GM21723 (cell line): ENCODE measurements around the gene BMERB1.

ENCODE experiments used
- ATAC-seq: cut with Tn5 transposase; IDR thresholded peaks from one replicate; pipeline ENCODE4 v1.9.1; 2021; ENCODE audit warnings: mild to moderate bottlenecking, moderate library complexity; ENCODE audit not compliant: unreplicated experiment

The BMERB1 gene

GRCh38 chr16:15581127-15581815, 146.9 kb downstream of the BMERB1 start:
- ATAC-seq, result no peak

GRCh38 chr16:15583526-15583925, 149.1 kb downstream of the BMERB1 start:
- no peak for ATAC-seq

- no peak for ATAC-seq
These were observed 151.6 kb downstream of the BMERB1 start for GRCh38 chr16:15585956-15586355.

- ATAC-seq, result no peak
These were observed 152.3 kb downstream of the BMERB1 start for GRCh38 chr16:15586716-15587115.

- ATAC-seq, result no peak
These were observed 152.9 kb downstream of the BMERB1 start for GRCh38 chr16:15587152-15587825.

- ATAC-seq, result no peak
These were observed 157.9 kb downstream of the BMERB1 start for GRCh38 chr16:15592324-15592723.

- ATAC-seq, result no peak
These were observed 158.8 kb downstream of the BMERB1 start for GRCh38 chr16:15593235-15593634.

GRCh38 chr16:15594711-15595320, 160.4 kb downstream of the BMERB1 start:
- no peak for ATAC-seq

- no peak for ATAC-seq
These were observed 162.7 kb downstream of the BMERB1 start for GRCh38 chr16:15597135-15597534.

GRCh38 chr16:15597822-15598647, 163.6 kb downstream of the BMERB1 start:
- ATAC-seq, result no peak

- no peak for ATAC-seq
These were observed 164.3 kb downstream of the BMERB1 start for GRCh38 chr16:15598648-15599190.

- no peak for ATAC-seq
These were observed 165.1 kb downstream of the BMERB1 start for GRCh38 chr16:15599303-15600070.

- ATAC-seq, result no peak
These were observed 167.0 kb downstream of the BMERB1 start for GRCh38 chr16:15601212-15601879.

- no peak for ATAC-seq
These were observed 168.1 kb downstream of the BMERB1 start for GRCh38 chr16:15602285-15603044.

GRCh38 chr16:15604460-15605440, 170.4 kb downstream of the BMERB1 start:
- ATAC-seq, result no peak

GRCh38 chr16:15605839-15606517, 171.6 kb downstream of the BMERB1 start:
- no peak for ATAC-seq

GRCh38 chr16:15606518-15607220, 172.3 kb downstream of the BMERB1 start:
- no peak for ATAC-seq
